Measurements from ENCODE around the gene RAPGEF4.

- TF ChIP-seq CTCF (IDR thresholded peaks at IDR 0.05) (no peak), POLR2AphosphoS5 (IDR thresholded peaks at IDR 0.05) (no peak), POLR2A (IDR thresholded peaks at IDR 0.05; ENCODE audit: low read depth) (no peak), EP300 (IDR thresholded peaks at IDR 0.05) (no peak)
Measured at GRCh38 chr2:172743898-172744297, 8.3 kb downstream of the RAPGEF4 start.

All from esophagus muscularis mucosa (tissue), 4 donors.